Nephron progenitor cell (in vitro differentiated cells): Measurements from ENCODE around the gene COL1A2.

ENCODE experiments used
- DNase-seq: peaks from one replicate; pipeline ENCODE4 v3.0.0; 2021
- H3K27ac Mint-ChIP-seq: 2 replicates; pipeline ENCODE4 v1.8.0; 2021; ENCODE audit warnings: mild to moderate bottlenecking, moderate library complexity, mixed read lengths
- H3K27me3 Mint-ChIP-seq: 2 replicates; pipeline ENCODE4 v1.8.0; 2021; ENCODE audit warnings: mild to moderate bottlenecking, low read depth, mixed read lengths; ENCODE audit not compliant: poor library complexity
- H3K36me3 Mint-ChIP-seq: 2 replicates; pipeline ENCODE4 v1.8.0; 2021; ENCODE audit warnings: low read depth, mixed read lengths
- H3K4me1 Mint-ChIP-seq: 2 replicates; pipeline ENCODE4 v1.8.0; 2021; ENCODE audit warnings: mixed read lengths
- H3K4me3 Mint-ChIP-seq: 2 replicates; pipeline ENCODE4 v1.8.0; 2021; ENCODE audit warnings: mild to moderate bottlenecking, moderate library complexity, mixed read lengths
- H3K9me3 Mint-ChIP-seq: 2 replicates; pipeline ENCODE4 v1.8.0; 2021; ENCODE audit warnings: mild to moderate bottlenecking, moderate library complexity, mixed read lengths
- TF ChIP-seq, protein P1 (sequence below): fragments of 200-600 bp; sonication (generic); IDR thresholded peaks from 2 replicates; pipeline ENCODE4 v1.5.0; 2021; ENCODE audit warnings: antibody characterized with exemption

Gene COL1A2

DNA sequence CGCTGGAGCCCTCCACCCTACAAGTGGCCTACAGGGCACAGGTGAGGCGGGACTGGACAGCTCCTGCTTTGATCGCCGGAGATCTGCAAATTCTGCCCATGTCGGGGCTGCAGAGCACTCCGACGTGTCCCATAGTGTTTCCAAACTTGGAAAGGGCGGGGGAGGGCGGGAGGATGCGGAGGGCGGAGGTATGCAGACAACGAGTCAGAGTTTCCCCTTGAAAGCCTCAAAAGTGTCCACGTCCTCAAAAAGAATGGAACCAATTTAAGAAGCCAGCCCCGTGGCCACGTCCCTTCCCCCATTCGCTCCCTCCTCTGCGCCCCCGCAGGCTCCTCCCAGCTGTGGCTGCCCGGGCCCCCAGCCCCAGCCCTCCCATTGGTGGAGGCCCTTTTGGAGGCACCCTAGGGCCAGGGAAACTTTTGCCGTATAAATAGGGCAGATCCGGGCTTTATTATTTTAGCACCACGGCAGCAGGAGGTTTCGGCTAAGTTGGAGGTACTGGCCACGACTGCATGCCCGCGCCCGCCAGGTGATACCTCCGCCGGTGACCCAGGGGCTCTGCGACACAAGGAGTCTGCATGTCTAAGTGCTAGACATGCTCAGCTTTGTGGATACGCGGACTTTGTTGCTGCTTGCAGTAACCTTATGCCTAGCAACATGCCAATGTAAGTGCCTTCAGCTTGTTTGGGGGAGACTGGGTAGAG is at the start of gene COL1A2:
TSS of gene COL1A2 (plus strand) at position 459 of the 704 bp plus-strand sequence. CDS start at position 596, 137 bp downstream.
- TF ChIP-seq, protein P1, sequence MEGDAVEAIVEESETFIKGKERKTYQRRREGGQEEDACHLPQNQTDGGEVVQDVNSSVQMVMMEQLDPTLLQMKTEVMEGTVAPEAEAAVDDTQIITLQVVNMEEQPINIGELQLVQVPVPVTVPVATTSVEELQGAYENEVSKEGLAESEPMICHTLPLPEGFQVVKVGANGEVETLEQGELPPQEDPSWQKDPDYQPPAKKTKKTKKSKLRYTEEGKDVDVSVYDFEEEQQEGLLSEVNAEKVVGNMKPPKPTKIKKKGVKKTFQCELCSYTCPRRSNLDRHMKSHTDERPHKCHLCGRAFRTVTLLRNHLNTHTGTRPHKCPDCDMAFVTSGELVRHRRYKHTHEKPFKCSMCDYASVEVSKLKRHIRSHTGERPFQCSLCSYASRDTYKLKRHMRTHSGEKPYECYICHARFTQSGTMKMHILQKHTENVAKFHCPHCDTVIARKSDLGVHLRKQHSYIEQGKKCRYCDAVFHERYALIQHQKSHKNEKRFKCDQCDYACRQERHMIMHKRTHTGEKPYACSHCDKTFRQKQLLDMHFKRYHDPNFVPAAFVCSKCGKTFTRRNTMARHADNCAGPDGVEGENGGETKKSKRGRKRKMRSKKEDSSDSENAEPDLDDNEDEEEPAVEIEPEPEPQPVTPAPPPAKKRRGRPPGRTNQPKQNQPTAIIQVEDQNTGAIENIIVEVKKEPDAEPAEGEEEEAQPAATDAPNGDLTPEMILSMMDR = no peak
- peak within 1 kb of the TSS; percentile 97 for H3K27ac Mint-ChIP-seq

DNA sequence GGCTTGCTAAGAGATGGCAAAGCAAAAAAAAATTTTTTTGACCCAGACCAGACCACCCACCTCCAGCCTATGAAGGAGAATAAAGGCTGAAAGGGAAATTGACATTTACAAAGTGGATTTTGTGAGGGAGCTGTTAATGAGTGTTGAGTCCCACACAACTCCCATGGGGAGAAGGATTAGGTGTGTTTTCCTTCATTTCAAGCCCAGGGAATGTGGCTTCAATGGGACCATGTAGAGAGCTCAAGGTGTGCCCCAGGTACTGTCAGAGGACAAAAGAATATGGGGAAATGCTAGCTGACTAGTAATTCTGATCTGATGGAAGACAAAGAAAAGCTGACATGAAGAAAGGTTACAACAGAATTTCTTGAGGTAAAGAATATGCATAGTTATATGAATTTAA is 48.8 kb upstream of the COL1A2 start:
- Mint-ChIP-seq H3K27ac (no peak overlapping the region), H3K4me3 (no peak overlapping the region), H3K9me3 (no peaks in the 10 kb centered on the region), H3K4me1 (peaks cover 40% of the 10 kb centered on the region), H3K36me3 (no peaks in the 10 kb centered on the region), H3K27me3 (peaks cover 8% of the 10 kb centered on the region)
- TF ChIP-seq, protein P1 = no peak
- DNase-seq = no peak

More for the DNA sequence above, at the start of gene COL1A2:
- Mint-ChIP-seq H3K27me3 (peaks cover 9% of the 10 kb centered on the region), H3K4me1 (peaks cover 77% of the 10 kb centered on the region), H3K9me3 (no peaks in the 10 kb centered on the region), H3K4me3 (peak within 1 kb of the TSS; percentile 96), H3K36me3 (peaks cover 25% of the 10 kb centered on the region)
- DNase-seq = peak; percentile 66

DNA sequence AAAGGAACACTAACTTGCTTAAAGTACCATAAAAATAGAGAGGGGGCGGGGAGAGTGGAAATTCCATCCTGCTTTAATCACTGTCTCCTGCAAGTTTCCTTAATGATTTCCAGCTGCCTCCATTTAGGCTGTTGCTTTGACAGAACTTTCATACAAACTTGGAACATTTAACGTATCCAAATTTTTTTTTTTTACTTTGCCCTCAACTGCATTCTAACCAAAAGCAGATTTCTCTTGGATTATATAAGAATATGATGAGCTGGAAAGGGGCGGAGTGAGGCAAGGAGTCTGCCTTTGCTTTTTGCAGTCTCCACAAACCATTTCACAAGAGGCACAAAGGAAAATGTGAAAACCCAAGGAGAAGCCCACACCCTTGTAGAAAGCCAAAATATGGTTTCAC is 46.6 kb upstream of the COL1A2 start:
- Mint-ChIP-seq H3K9me3 (no peaks in the 10 kb centered on the region), H3K4me1 (peaks cover 60% of the 10 kb centered on the region), H3K27ac (peak overlapping the region; percentile 29), H3K4me3 (no peak overlapping the region), H3K36me3 (no peaks in the 10 kb centered on the region), H3K27me3 (peaks cover 8% of the 10 kb centered on the region)
- no peak for DNase-seq
- TF ChIP-seq, protein P1 = no peak

DNA sequence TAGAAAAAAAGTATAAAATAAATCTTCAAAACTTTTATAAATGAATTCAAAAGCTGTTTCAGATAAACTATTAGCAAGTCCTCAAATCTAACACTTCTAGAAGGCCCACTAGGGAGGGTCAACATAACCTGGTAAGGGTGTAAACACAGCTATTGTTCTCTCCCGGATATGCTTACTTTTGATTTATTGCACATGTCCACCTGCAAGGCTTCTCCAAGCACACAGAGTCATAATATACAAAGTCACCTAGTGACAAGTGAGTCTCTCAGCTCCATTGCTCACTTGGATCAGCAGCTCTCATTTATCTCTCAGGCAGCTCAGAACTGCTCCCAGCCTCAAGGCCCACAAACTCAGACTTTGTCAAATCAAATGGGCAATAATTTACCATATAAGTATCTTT is 44.0 kb upstream of the COL1A2 start:
- DNase-seq = peak; percentile 10
- Mint-ChIP-seq H3K27ac (peak overlapping the region; percentile 62), H3K36me3 (no peaks in the 10 kb centered on the region), H3K4me3 (no peak overlapping the region), H3K9me3 (no peaks in the 10 kb centered on the region), H3K27me3 (peaks cover 4% of the 10 kb centered on the region), H3K4me1 (peaks cover 70% of the 10 kb centered on the region)
- TF ChIP-seq, protein P1 = no peak

DNA sequence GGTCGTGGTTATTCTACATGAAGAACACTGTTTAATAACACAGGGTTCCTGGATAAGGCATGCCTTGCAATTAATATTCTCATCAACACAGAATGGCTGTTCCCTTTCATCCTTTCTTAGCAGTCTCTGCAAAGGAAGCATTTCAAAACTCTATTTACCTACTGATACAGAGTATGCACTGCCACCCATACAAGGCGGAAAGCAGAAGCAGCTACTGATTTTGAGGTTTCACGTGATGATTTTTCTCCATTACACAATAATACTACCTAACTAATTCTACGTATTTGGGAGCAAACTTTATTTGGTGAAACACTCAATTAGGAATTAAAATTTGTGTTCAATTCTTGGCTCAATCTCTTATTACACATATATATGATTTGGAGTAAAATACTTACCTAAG is 43.0 kb upstream of the COL1A2 start:
- H3K4me1 Mint-ChIP-seq = peaks cover 60% of the 10 kb centered on the region
- H3K9me3 Mint-ChIP-seq = no peaks in the 10 kb centered on the region
- H3K27me3 Mint-ChIP-seq = peaks cover 4% of the 10 kb centered on the region
- DNase-seq = no peak
- no peak overlapping the region for H3K27ac Mint-ChIP-seq
- TF ChIP-seq, protein P1 = no peak
- no peaks in the 10 kb centered on the region for H3K36me3 Mint-ChIP-seq
- H3K4me3 Mint-ChIP-seq = no peak overlapping the region

DNA sequence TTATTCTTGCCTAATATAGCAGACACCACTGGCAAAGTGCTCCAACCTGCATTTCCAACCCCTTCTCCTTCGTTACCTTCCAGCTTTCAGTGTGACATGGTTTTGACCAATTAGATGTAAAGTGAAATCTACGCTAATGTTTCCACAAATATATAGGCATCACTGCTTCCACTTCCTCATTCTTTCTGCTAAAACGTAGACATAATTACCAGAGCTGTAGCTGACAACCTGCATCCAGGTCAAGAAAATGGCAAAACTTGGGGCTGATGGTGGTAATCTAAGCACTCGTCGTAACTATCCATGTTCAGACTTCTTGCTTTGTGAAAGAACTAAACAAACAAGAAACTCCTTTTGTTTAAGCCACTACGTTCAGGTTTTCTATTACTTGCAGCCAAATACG is 41.8 kb upstream of the COL1A2 start:
- Mint-ChIP-seq H3K36me3 (no peaks in the 10 kb centered on the region), H3K27ac (no peak overlapping the region), H3K4me3 (no peak overlapping the region), H3K4me1 (peaks cover 48% of the 10 kb centered on the region), H3K9me3 (no peaks in the 10 kb centered on the region), H3K27me3 (no peaks in the 10 kb centered on the region)
- DNase-seq = no peak
- TF ChIP-seq, protein P1 = no peak
